PC-3 (cell line): ENCODE results near the gene ZNF80. TPM values are rescaled to one million over a fixed set of nuclear protein-coding genes. Genes with fewer than 3 reads are reported as not detected.

ENCODE experiments used
- ATAC-seq: fragments of 200-7000 bp; cut with Tn5 transposase; 2 replicates; pipeline ENCODE4 v1.9.1; 2020; ENCODE audit warnings: mild to moderate bottlenecking, moderate library complexity
- BruUV-seq: library from RNA; stranded (reverse); fragments of 400-500 nt; replicated peaks from 2 replicates; lab custom pipeline; 2021; lab: Mats Ljungman, UMichigan
- CTCF ChIA-PET: fragments of 300-600 bp; sonication (Branson Sonifier 250); formaldehyde crosslinking; loops from one replicate; lab custom pipeline; 2022; ENCODE audit warnings: antibody characterized with exemption; lab: Charles Lee
- POLR2A ChIA-PET: fragments of 300-600 bp; sonication (Branson Sonifier 250); formaldehyde crosslinking; loops from one replicate; lab custom pipeline; 2022; ENCODE audit warnings: antibody characterized with exemption; ENCODE audit not compliant: unreplicated experiment; lab: Charles Lee
- DNase-seq: peaks from one replicate; pipeline ENCODE4 v3.0.0-alpha.2; 2015
- H2AFZ ChIP-seq: fragments of 300-600 bp; sonication (generic); 2 replicates; pipeline ENCODE4 v1.6.0; 2016; ENCODE audit warnings: antibody characterized with exemption, low read length
- H3F3A ChIP-seq: fragments of 300-600 bp; sonication (generic); one replicate; pipeline ENCODE4 v1.6.0; 2017; ENCODE audit warnings: antibody characterized with exemption, low read length, control low read depth, mild to moderate bottlenecking; ENCODE audit not compliant: unreplicated experiment
- H3K27ac ChIP-seq: fragments of 300-600 bp; sonication (generic); 2 replicates; pipeline ENCODE4 v1.5.1; 2016; ENCODE audit warnings: mild to moderate bottlenecking, low read length
- H3K27me3 ChIP-seq: fragments of 300-600 bp; sonication (generic); 2 replicates; pipeline ENCODE4 v1.6.1; 2016; ENCODE audit warnings: low read length, mixed read lengths
- H3K36me3 ChIP-seq: fragments of 300-600 bp; sonication (generic); 2 replicates; pipeline ENCODE4 v1.6.1; 2016; ENCODE audit warnings: low read depth, mixed run types, low read length, mixed read lengths
- H3K4me1 ChIP-seq: fragments of 300-600 bp; sonication (generic); 2 replicates; pipeline ENCODE4 v1.5.1; 2016; ENCODE audit warnings: low read length; ENCODE audit not compliant: insufficient read depth
- H3K4me2 ChIP-seq: fragments of 300-600 bp; sonication (generic); 2 replicates; pipeline ENCODE4 v1.6.0; 2016; ENCODE audit warnings: low read length
- H3K4me3 ChIP-seq: fragments of 300-600 bp; sonication (generic); 2 replicates; pipeline ENCODE4 v1.5.1; 2016; ENCODE audit warnings: mild to moderate bottlenecking, low read length, mixed read lengths
- H3K79me2 ChIP-seq: fragments of 300-600 bp; sonication (generic); 2 replicates; pipeline ENCODE4 v1.6.1; 2017; ENCODE audit warnings: low read length, mixed read lengths
- H3K9ac ChIP-seq: fragments of 300-600 bp; sonication (generic); 2 replicates; pipeline ENCODE4 v1.6.0; 2016; ENCODE audit warnings: mild to moderate bottlenecking, low read length
- H3K9me2 ChIP-seq: fragments of 300-600 bp; sonication (generic); replicated peaks from 2 replicates; pipeline ENCODE4 v1.6.1; 2016; ENCODE audit warnings: mixed run types, low read length, mixed read lengths
- H3K9me3 ChIP-seq: fragments of 300-600 bp; sonication (generic); 2 replicates; pipeline ENCODE4 v1.6.1; 2016; ENCODE audit warnings: low read length, mixed read lengths
- H4K20me1 ChIP-seq: fragments of 300-600 bp; sonication (generic); 2 replicates; pipeline ENCODE4 v1.6.1; 2016; ENCODE audit warnings: low read length, mixed read lengths
- EZH2 ChIP-seq: fragments of 300-600 bp; sonication (generic); IDR thresholded peaks from one replicate; pipeline ENCODE4 v1.6.1; 2017; ENCODE audit warnings: antibody characterized with exemption, mild to moderate bottlenecking, low read length; ENCODE audit not compliant: unreplicated experiment
- EZH2phosphoT487 ChIP-seq: fragments of 300-600 bp; sonication (generic); IDR thresholded peaks from 2 replicates; pipeline ENCODE4 v1.6.1; 2018; ENCODE audit warnings: mild to moderate bottlenecking, antibody characterized with exemption, low read length, borderline replicate concordance
- intact Hi-C: fragments of 100-400 bp; cut with micrococcal nuclease; formaldehyde crosslinking; loops from 2 replicates; pipeline ENCODE4 v1.9.0; 2023
- total RNA-seq: library from RNA; depleted of rRNA; stranded (reverse); fragments of >200 nt; gene quantifications from 2 replicates; pipeline ENCODE4 v1.2.3, GENCODE V29; 2014
- TF ChIP-seq, protein P1 (sequence below): fragments of 300-600 bp; sonication (generic); conservative IDR thresholded peaks from 2 replicates; pipeline ENCODE4 v1.5.1; 2017; ENCODE audit warnings: antibody characterized with exemption, low read depth, mild to moderate bottlenecking, low read length

The ZNF80 gene
- total RNA-seq, 1 experiment from 2014 or later, result not detected

- no TSS peak for BruUV-seq
- TF ChIP-seq EZH2phosphoT487 (no peak), EZH2 (no peak)
- TF ChIP-seq, protein P1, sequence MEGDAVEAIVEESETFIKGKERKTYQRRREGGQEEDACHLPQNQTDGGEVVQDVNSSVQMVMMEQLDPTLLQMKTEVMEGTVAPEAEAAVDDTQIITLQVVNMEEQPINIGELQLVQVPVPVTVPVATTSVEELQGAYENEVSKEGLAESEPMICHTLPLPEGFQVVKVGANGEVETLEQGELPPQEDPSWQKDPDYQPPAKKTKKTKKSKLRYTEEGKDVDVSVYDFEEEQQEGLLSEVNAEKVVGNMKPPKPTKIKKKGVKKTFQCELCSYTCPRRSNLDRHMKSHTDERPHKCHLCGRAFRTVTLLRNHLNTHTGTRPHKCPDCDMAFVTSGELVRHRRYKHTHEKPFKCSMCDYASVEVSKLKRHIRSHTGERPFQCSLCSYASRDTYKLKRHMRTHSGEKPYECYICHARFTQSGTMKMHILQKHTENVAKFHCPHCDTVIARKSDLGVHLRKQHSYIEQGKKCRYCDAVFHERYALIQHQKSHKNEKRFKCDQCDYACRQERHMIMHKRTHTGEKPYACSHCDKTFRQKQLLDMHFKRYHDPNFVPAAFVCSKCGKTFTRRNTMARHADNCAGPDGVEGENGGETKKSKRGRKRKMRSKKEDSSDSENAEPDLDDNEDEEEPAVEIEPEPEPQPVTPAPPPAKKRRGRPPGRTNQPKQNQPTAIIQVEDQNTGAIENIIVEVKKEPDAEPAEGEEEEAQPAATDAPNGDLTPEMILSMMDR, result no peak
- POLR2A ChIA-PET, result no interaction called here
- H3K27me3 ChIP-seq, result peaks cover 23% of the 10 kb centered on the region; the same call in 1 of the 2 replicates
- no peak overlapping the region for H2AFZ ChIP-seq
- H3K27ac ChIP-seq, result no peak overlapping the region
- H3K4me3 ChIP-seq, result no peak overlapping the region
- ATAC-seq (no peak), DNase-seq (no peak)
- H4K20me1 ChIP-seq, result no peaks in the 10 kb centered on the region
- no peaks in the 10 kb centered on the region for H3F3A ChIP-seq
- H3K4me2 ChIP-seq, result no peak overlapping the region
- peaks cover 7% of the 10 kb centered on the region for H3K9me3 ChIP-seq
- intact Hi-C loops, result no loop called here
- no peaks in the 10 kb centered on the region for H3K9me2 ChIP-seq
- no peaks in the 10 kb centered on the region for H3K36me3 ChIP-seq
- CTCF ChIA-PET, result no interaction called here
- H3K9ac ChIP-seq, result no peak overlapping the region
- no peaks in the 10 kb centered on the region for H3K79me2 ChIP-seq
- H3K4me1 ChIP-seq, result no peaks in the 10 kb centered on the region
Observed at GRCh38 chr3:114221881-114222264, 15.5 kb downstream of the ZNF80 start.

DNA sequence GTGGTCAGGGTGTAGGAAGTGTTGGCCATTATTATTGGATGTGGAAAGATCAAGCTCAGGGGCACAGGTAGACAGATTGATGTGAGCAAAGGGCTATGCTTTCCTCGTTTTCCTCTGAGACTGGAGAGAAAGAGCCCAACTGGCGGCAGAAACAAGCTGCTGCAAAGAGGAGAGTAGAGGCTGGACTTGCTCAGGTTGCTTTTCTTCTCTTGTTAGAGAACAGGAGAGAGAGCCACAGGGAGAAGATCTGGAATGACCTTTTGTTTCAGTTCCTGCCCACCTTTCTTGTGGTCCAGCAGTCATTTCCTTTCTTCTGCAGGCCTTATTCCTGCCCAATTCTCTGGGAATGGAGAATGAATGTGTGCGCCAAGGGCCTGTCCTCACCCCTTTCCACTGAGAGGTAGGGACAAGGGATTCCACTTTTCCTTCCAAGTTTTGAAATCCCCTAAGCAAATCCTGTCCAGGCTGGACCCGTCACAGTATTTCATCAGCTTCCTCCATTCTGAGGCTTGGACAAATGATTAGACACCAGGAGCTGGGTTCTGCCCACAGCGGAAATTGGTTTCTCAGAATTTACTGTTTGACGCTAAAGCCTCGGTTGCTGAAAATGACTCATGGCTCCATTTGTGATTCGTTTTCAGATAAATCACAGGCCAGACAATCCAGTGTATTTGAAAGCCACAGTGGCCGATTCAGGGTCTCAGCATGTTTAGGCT lies 16.1 kb downstream of the ZNF80 start:
- BruUV-seq, result no TSS peak
- no peak for TF ChIP-seq EZH2
- TF ChIP-seq, protein P1, result no peak
- TF ChIP-seq EZH2phosphoT487, result no peak

DNA sequence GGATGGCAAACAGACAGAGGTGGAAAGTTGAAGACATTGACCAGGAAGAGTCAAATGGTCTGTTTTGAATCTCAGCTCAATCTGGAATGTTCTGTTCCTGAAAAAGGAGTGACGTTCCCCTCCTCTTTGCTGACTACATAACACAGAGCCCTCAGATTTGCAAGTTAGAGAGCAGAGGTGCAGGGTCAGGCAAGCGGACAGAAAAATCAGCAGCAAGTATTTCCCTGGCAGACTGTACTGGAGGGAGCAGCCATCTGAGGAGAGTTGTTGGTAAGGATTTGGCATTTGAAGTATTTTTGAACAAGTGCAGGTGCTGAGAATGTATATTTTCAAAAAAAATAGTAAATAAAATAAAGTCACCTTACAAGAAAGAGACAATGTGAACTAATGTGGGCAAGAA lies 17.6 kb downstream of the ZNF80 start:
- intact Hi-C loops, result no loop called here
- H3K9ac ChIP-seq, result no peak overlapping the region

More for the DNA sequence above, 16.1 kb downstream of the ZNF80 start:
- H3K9me3 ChIP-seq, result peaks cover 7% of the 10 kb centered on the region
- H3K4me3 ChIP-seq, result no peak overlapping the region
- H3K9ac ChIP-seq, result no peak overlapping the region
- POLR2A ChIA-PET, result no interaction called here
- no peaks in the 10 kb centered on the region for H3F3A ChIP-seq
- no peaks in the 10 kb centered on the region for H4K20me1 ChIP-seq
- no peak for DNase-seq
- H3K4me1 ChIP-seq, result no peaks in the 10 kb centered on the region
- no peak overlapping the region for H3K27ac ChIP-seq
- no peaks in the 10 kb centered on the region for H3K36me3 ChIP-seq
- no peak for ATAC-seq
- no peaks in the 10 kb centered on the region for H3K9me2 ChIP-seq
- intact Hi-C loops, result no loop called here
- H2AFZ ChIP-seq, result no peak overlapping the region
- H3K4me2 ChIP-seq, result no peak overlapping the region
- CTCF ChIA-PET, result no interaction called here
- peaks cover 23% of the 10 kb centered on the region for H3K27me3 ChIP-seq
- no peaks in the 10 kb centered on the region for H3K79me2 ChIP-seq

More for the DNA sequence above, 17.6 kb downstream of the ZNF80 start:
- Histone ChIP-seq H3K79me2 (no peaks in the 10 kb centered on the region), H3K4me3 (no peak overlapping the region), H2AFZ (no peak overlapping the region), H3K36me3 (no peaks in the 10 kb centered on the region), H3K27me3 (peaks cover 23% of the 10 kb centered on the region), H3K4me2 (no peak overlapping the region), H3K9me3 (peaks cover 2% of the 10 kb centered on the region), H3K4me1 (no peaks in the 10 kb centered on the region), H4K20me1 (no peaks in the 10 kb centered on the region), H3F3A (no peaks in the 10 kb centered on the region), H3K9me2 (no peaks in the 10 kb centered on the region), H3K27ac (no peak overlapping the region)
- no peak for TF ChIP-seq EZH2
- ChIA-PET CTCF (no interaction called here), POLR2A (no interaction called here)
- no TSS peak for BruUV-seq
- DNase-seq, result no peak
- no peak for ATAC-seq
